Panc1 (cell line): ENCODE data around the gene SMAD3. TPM values are rescaled to one million over a fixed set of nuclear protein-coding genes. Genes with fewer than 3 reads are reported as not detected.

Source experiments
- ATAC-seq: fragments of 200-7000 bp; cut with Tn5 transposase; 2 replicates; pipeline ENCODE4 v1.9.1; 2020; ENCODE audit warnings: mild to moderate bottlenecking, moderate library complexity
- BruUV-seq: library from RNA; stranded (reverse); fragments of 400-500 nt; replicated peaks from 2 replicates; lab custom pipeline; 2021; lab: Mats Ljungman, UMichigan
- CTCF ChIA-PET: fragments of 300-600 bp; sonication (Branson Sonifier 250); formaldehyde crosslinking; loops from one replicate; lab custom pipeline; 2022; ENCODE audit warnings: antibody characterized with exemption; lab: Charles Lee
- POLR2A ChIA-PET: fragments of 300-600 bp; sonication (Branson Sonifier 250); formaldehyde crosslinking; loops from one replicate; lab custom pipeline; 2022; ENCODE audit warnings: antibody characterized with exemption; lab: Charles Lee
- DNase-seq: peaks from one replicate; pipeline ENCODE4 v3.0.0-alpha.2; 2010; ENCODE audit warnings: low read depth, low spot score
- H3K27ac ChIP-seq: 2 replicates; pipeline ENCODE4 v1.5.1; 2011; ENCODE audit warnings: mild to moderate bottlenecking, low read length, inconsistent platforms
- H3K27me3 ChIP-seq: fragments of 200-500 bp; sonication (Bioruptor generic); 2 replicates; pipeline ENCODE4 v1.6.0; 2014; ENCODE audit warnings: low read length, inconsistent platforms; ENCODE audit not compliant: control insufficient read depth, insufficient read depth
- H3K36me3 ChIP-seq: fragments of 200-500 bp; sonication (Bioruptor generic); 2 replicates; pipeline ENCODE4 v1.5.1; 2014; ENCODE audit warnings: inconsistent platforms, mild to moderate bottlenecking, low read length, moderate library complexity; ENCODE audit not compliant: control insufficient read depth, insufficient read depth
- H3K4me1 ChIP-seq: 2 replicates; pipeline ENCODE4 v1.5.1; 2011; ENCODE audit warnings: inconsistent platforms, mild to moderate bottlenecking, low read length, moderate library complexity; ENCODE audit not compliant: control insufficient read depth, insufficient read depth
- H3K4me3 ChIP-seq, 2 experiments: 2 replicates each; pipeline ENCODE4 v1.5.1; 2011 to 2012; ENCODE audit warnings: low read depth in 2 of 2, low read length in 2 of 2, mild to moderate bottlenecking in 2 of 2, inconsistent platforms in 1 of 2, moderate library complexity in 1 of 2
- H3K9me3 ChIP-seq: fragments of 200-500 bp; sonication (Bioruptor generic); 2 replicates; pipeline ENCODE4 v1.5.1; 2014; ENCODE audit warnings: low read depth, mild to moderate bottlenecking, inconsistent platforms, low read length, moderate library complexity; ENCODE audit not compliant: control insufficient read depth, insufficient read depth
- CTCF ChIP-seq: fragments of 450-650 bp; IDR thresholded peaks from 2 replicates; pipeline ENCODE4 v1.5.1; 2017; ENCODE audit warnings: mild to moderate bottlenecking
- POLR2AphosphoS5 ChIP-seq: IDR thresholded peaks from 2 replicates; pipeline ENCODE4 v1.6.1; 2012; ENCODE audit warnings: mild to moderate bottlenecking, low read depth, low read length, moderate library complexity
- SIN3A ChIP-seq: IDR thresholded peaks from 2 replicates; pipeline ENCODE4 v1.6.1; 2012; ENCODE audit warnings: low read depth, mild to moderate bottlenecking, low read length, moderate library complexity, borderline replicate concordance; ENCODE audit not compliant: insufficient read depth
- TCF7L2 ChIP-seq: IDR thresholded peaks from 2 replicates; pipeline ENCODE4 v1.6.1; 2011; ENCODE audit warnings: mild to moderate bottlenecking, low read depth, low read length, inconsistent platforms
- in situ Hi-C: cut with HindIII; loops from 2 replicates; pipeline ENCODE4 v1.10.0; 2016; ENCODE audit warnings: low sequenced_read_pairs, low pct_unique_long_range_greater_than_20kb
- intact Hi-C: fragments of 100-400 bp; cut with micrococcal nuclease; formaldehyde crosslinking; loops from one replicate; pipeline ENCODE4 v1.10.0; 2022; ENCODE audit not compliant: unreplicated experiment
- total RNA-seq: library from RNA; stranded (reverse); gene quantifications from one replicate; pipeline ENCODE4 v1.2.1, GENCODE V29; 2021; ENCODE audit not compliant: unreplicated experiment
- TF ChIP-seq, protein P1 (sequence below), 2 experiments: IDR thresholded peaks; 2 replicates each; pipeline ENCODE4 v1.6.1; 2011 to 2012; ENCODE audit warnings: low read depth in 2 of 2, control low read depth in 1 of 2, low read length in 1 of 2, mild to moderate bottlenecking in 1 of 2, moderate library complexity in 1 of 2; ENCODE audit not compliant: insufficient read depth in 1 of 2

SMAD3 gene
- total RNA-seq, 1 experiment from 2014 or later: 394 TPM

DNA sequence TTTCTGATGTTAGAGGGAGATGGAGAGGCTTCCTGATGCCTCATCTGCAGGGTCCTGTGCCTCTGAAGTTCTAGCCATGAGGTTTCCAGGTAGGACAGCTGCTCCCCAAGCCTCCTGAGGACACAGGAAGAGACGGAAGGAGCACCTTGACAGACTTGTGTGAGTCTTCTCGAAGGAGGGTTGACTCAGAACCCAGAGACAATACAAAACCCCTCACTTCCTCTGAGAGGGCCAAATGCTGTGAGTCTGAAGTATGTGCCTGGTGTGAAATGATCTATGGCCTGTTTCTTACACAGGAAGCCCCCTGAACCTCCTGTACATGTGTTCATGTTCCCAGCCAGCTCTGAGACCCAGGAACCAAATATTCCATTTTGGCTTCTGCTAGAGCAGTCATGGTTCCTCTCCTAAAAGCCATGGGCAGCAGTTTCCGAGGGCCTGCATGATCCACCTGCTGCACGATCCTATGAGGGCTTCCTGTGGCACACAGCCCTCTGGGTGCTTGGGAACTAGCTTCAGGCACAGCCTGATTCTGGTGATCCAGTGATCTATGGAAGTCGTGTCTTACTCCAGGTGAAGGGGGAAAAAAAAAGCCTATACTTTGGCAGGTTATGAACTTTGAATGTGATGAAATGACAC, 126.9 kb downstream of the SMAD3 start:
- H3K9me3 ChIP-seq: no peaks in the 10 kb centered on the region
- ChIA-PET CTCF (interaction anchor here (0.8 kb wide), 1 partner anchor 270 kb away, joined by 3 read pairs; no protein-coding TSS in a partner anchor), POLR2A (no interaction called here)
- ATAC-seq (no peak), DNase-seq (no peak)
- intact Hi-C loops (loop anchor here (10.0 kb wide), 1 partner anchor 112 kb away; no protein-coding TSS in a partner anchor), in situ Hi-C loops (no loop called here)
- TF ChIP-seq SIN3A: no peak
- no peak for TF ChIP-seq CTCF
- no peak; the same call in 1 of the 2 replicates for TF ChIP-seq POLR2AphosphoS5
- TF ChIP-seq, protein P1, sequence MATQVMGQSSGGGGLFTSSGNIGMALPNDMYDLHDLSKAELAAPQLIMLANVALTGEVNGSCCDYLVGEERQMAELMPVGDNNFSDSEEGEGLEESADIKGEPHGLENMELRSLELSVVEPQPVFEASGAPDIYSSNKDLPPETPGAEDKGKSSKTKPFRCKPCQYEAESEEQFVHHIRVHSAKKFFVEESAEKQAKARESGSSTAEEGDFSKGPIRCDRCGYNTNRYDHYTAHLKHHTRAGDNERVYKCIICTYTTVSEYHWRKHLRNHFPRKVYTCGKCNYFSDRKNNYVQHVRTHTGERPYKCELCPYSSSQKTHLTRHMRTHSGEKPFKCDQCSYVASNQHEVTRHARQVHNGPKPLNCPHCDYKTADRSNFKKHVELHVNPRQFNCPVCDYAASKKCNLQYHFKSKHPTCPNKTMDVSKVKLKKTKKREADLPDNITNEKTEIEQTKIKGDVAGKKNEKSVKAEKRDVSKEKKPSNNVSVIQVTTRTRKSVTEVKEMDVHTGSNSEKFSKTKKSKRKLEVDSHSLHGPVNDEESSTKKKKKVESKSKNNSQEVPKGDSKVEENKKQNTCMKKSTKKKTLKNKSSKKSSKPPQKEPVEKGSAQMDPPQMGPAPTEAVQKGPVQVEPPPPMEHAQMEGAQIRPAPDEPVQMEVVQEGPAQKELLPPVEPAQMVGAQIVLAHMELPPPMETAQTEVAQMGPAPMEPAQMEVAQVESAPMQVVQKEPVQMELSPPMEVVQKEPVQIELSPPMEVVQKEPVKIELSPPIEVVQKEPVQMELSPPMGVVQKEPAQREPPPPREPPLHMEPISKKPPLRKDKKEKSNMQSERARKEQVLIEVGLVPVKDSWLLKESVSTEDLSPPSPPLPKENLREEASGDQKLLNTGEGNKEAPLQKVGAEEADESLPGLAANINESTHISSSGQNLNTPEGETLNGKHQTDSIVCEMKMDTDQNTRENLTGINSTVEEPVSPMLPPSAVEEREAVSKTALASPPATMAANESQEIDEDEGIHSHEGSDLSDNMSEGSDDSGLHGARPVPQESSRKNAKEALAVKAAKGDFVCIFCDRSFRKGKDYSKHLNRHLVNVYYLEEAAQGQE (IDR thresholded peaks at IDR 0.05; ENCODE audit: insufficient read depth in 1 of 2, low read depth in 2 of 2, low read length in 1 of 2): no peak
- TF ChIP-seq TCF7L2: no peak
- no TSS peak for BruUV-seq
- no peak overlapping the region for H3K4me3 ChIP-seq
- H3K36me3 ChIP-seq: peaks cover 48% of the 10 kb centered on the region
- no peaks in the 10 kb centered on the region for H3K27me3 ChIP-seq
- H3K4me1 ChIP-seq: peaks cover 96% of the 10 kb centered on the region
- peak overlapping the region; percentile 84 for H3K27ac ChIP-seq

GRCh38 chr15:67193223-67193990, 128.0 kb downstream of the SMAD3 start:
- Histone ChIP-seq H3K4me3 (no peak overlapping the region), H3K9me3 (no peaks in the 10 kb centered on the region), H3K27me3 (no peaks in the 10 kb centered on the region), H3K36me3 (peaks cover 42% of the 10 kb centered on the region), H3K27ac (peak overlapping the region; percentile 84), H3K4me1 (peaks cover 96% of the 10 kb centered on the region)
- intact Hi-C loops (loop anchor here (10.0 kb wide), 1 partner anchor 111 kb away; no protein-coding TSS in a partner anchor), in situ Hi-C loops (no loop called here)
- CTCF ChIA-PET: interaction anchor here (0.5 to 0.6 kb wide), 2 partner anchors 69 to 681 kb away, joined by 3 read pairs; no protein-coding TSS in a partner anchor
- no peak for DNase-seq
- no peak for ATAC-seq
- TF ChIP-seq, protein P1 (IDR thresholded peaks at IDR 0.05; ENCODE audit: insufficient read depth in 1 of 2, low read depth in 2 of 2, low read length in 1 of 2): no peak
- TF ChIP-seq POLR2AphosphoS5 (no peak; the same call in 1 of the 2 replicates), CTCF (no peak), SIN3A (no peak), TCF7L2 (no peak)
- POLR2A ChIA-PET: no interaction called here
- BruUV-seq: no TSS peak
